ENCODE measurements around the gene ERLEC1.

GRCh38 chr2:53801547-53801946 lies 14.7 kb downstream of the ERLEC1 start:
- TF ChIP-seq CTCF (IDR thresholded peaks at IDR 0.05) (no peak), POLR2A (IDR thresholded peaks at IDR 0.05) (no peak)

All from right lobe of liver (tissue), 4 donors.